H1 (cell line): Measurements from ENCODE around the gene SMIM17. TPM values are rescaled to one million over a fixed set of nuclear protein-coding genes. Genes with fewer than 3 reads are reported as not detected.

ENCODE experiments used
- CTCF ChIA-PET: fragments of 300-600 bp; sonication (Branson Sonifier 250); formaldehyde crosslinking; loops from one replicate; lab custom pipeline; 2021; ENCODE audit not compliant: partially characterized antibody; lab: Charles Lee
- POLR2A ChIA-PET: fragments of 300-600 bp; sonication (Branson Sonifier 250); formaldehyde crosslinking; loops from one replicate; lab custom pipeline; 2021; ENCODE audit warnings: inconsistent platforms; ENCODE audit not compliant: partially characterized antibody; lab: Charles Lee
- DNase-seq, 2 experiments: peaks; one replicate each; pipeline versions ENCODE4 v3.0.0 to v3.0.0-alpha.2; 2010 to 2022; ENCODE audit warnings: low spot score in 2 of 2, low read depth in 1 of 2, mixed read lengths in 1 of 2
- FAIRE-seq: peaks from 2 replicates; lab custom pipeline; 2011; peaks lifted over from hg19 to GRCh38; lab: Jason Lieb, UNC
- H2AFZ ChIP-seq: 2 replicates; pipeline ENCODE4 v1.8.1; 2012; ENCODE audit warnings: low read length, inconsistent platforms
- H2AK5ac ChIP-seq: 2 replicates; pipeline ENCODE4 v1.6.1; 2013; ENCODE audit warnings: low read depth, low read length
- H2BK120ac ChIP-seq: replicated peaks from 2 replicates; pipeline ENCODE3; 2013; ENCODE audit warnings: low read depth, low read length, inconsistent platforms
- H2BK12ac ChIP-seq: 2 replicates; pipeline ENCODE4 v1.6.1; 2013; ENCODE audit warnings: low read depth, low read length
- H2BK15ac ChIP-seq: 2 replicates; pipeline ENCODE4 v1.6.1; 2013; ENCODE audit warnings: low read length
- H2BK20ac ChIP-seq: 2 replicates; pipeline ENCODE4 v1.6.1; 2013; ENCODE audit warnings: low read length
- H2BK5ac ChIP-seq: 2 replicates; pipeline ENCODE4 v1.6.1; 2013; ENCODE audit warnings: low read depth, low read length
- H3K14ac ChIP-seq: 2 replicates; pipeline ENCODE4 v1.6.1; 2013; ENCODE audit warnings: inconsistent platforms; ENCODE audit not compliant: insufficient read length
- H3K18ac ChIP-seq: 2 replicates; pipeline ENCODE4 v1.6.1; 2013; ENCODE audit warnings: low read length; ENCODE audit errors: extremely low read depth
- H3K23ac ChIP-seq: 2 replicates; pipeline ENCODE4 v1.6.1; 2013; ENCODE audit warnings: inconsistent platforms; ENCODE audit not compliant: insufficient read length
- H3K23me2 ChIP-seq: 2 replicates; pipeline ENCODE4 v1.6.1; 2013; ENCODE audit warnings: low read depth, low read length
- H3K27ac ChIP-seq: 2 replicates; pipeline ENCODE4 v1.6.1; 2011; ENCODE audit warnings: low read depth, low read length, inconsistent platforms
- H3K27me3 ChIP-seq, 4 experiments: replicated peaks in 1 of 4; 1 replicate in 1 of 4; 2 replicates in 3 of 4; pipeline versions ENCODE4 v1.6.1 to v1.8.1; 2011 to 2013; ENCODE audit warnings: low read length in 3 of 4, mild to moderate bottlenecking in 3 of 4, inconsistent platforms in 2 of 4, mixed read lengths in 2 of 4, moderate library complexity in 1 of 4; ENCODE audit not compliant: control insufficient read depth in 3 of 4, insufficient read depth in 3 of 4; ENCODE audit errors: extremely low read depth in 1 of 4
- H3K36me3 ChIP-seq, 4 experiments: 2 replicates each; pipeline versions ENCODE4 v1.6.1 to v1.8.1; 2011 to 2013; ENCODE audit warnings: mild to moderate bottlenecking in 4 of 4, low read length in 3 of 4, moderate library complexity in 2 of 4, control low read depth in 1 of 4, inconsistent platforms in 1 of 4; ENCODE audit not compliant: insufficient read depth in 4 of 4, control insufficient read depth in 2 of 4
- H3K4ac ChIP-seq: replicated peaks from 2 replicates; pipeline ENCODE3; 2013; ENCODE audit warnings: low read length, low read depth, mixed read lengths, inconsistent platforms; ENCODE audit not compliant: insufficient read length
- H3K4me1 ChIP-seq, 4 experiments: replicated peaks in 1 of 4; 1 replicate in 1 of 4; 2 replicates in 3 of 4; pipeline versions ENCODE4 v1.6.1 to v1.8.1; 2011 to 2013; ENCODE audit warnings: low read length in 3 of 4, inconsistent platforms in 2 of 4, mixed read lengths in 1 of 4; ENCODE audit not compliant: insufficient read depth in 4 of 4, control insufficient read depth in 3 of 4
- H3K4me2 ChIP-seq, 2 experiments: 2 replicates each; pipeline versions ENCODE4 v1.6.1 to v1.8.1; 2011 to 2013; ENCODE audit warnings: low read depth in 2 of 2, low read length in 2 of 2, control low read depth in 1 of 2, inconsistent platforms in 1 of 2, mild to moderate bottlenecking in 1 of 2; ENCODE audit not compliant: insufficient read depth in 1 of 2
- H3K4me3 ChIP-seq, 4 experiments: fragments of 200-600, 300-600 bp in 1 of 4; sonication (generic), shearing (Covaris generic), sonication (Bioruptor Twin) in 1 of 4; 2 replicates each; pipeline versions ENCODE4 v1.5.1 to v1.8.1; 2011 to 2016; ENCODE audit warnings: low read length in 4 of 4, low read depth in 3 of 4, control low read depth in 2 of 4, inconsistent platforms in 2 of 4, mild to moderate bottlenecking in 2 of 4, mixed read lengths in 1 of 4, moderate library complexity in 1 of 4; ENCODE audit not compliant: insufficient read depth in 2 of 4; ENCODE audit errors: extremely low read depth in 1 of 4
- H3K56ac ChIP-seq: replicated peaks from 2 replicates; pipeline ENCODE3; 2013; ENCODE audit warnings: low read depth, mild to moderate bottlenecking, mixed read lengths, low read length, inconsistent platforms; ENCODE audit not compliant: insufficient read length
- H3K79me1 ChIP-seq: 2 replicates; pipeline ENCODE4 v1.6.1; 2013; ENCODE audit warnings: low read depth, low read length, control low read depth
- H3K79me2 ChIP-seq, 2 experiments: 2 replicates each; pipeline versions ENCODE4 v1.6.1 to v1.8.1; 2012 to 2013; ENCODE audit warnings: low read length in 2 of 2, mild to moderate bottlenecking in 2 of 2, inconsistent platforms in 1 of 2; ENCODE audit not compliant: insufficient read depth in 2 of 2, control insufficient read depth in 1 of 2
- H3K9ac ChIP-seq, 4 experiments: replicated peaks in 1 of 4; 1 replicate in 1 of 4; 2 replicates in 3 of 4; pipeline versions ENCODE4 v1.6.1 to v1.8.1; 2011 to 2013; ENCODE audit warnings: low read depth in 3 of 4, low read length in 3 of 4, control low read depth in 2 of 4, mild to moderate bottlenecking in 2 of 4, moderate library complexity in 2 of 4, inconsistent platforms in 1 of 4; ENCODE audit errors: extremely low read depth in 1 of 4
- H3K9me3 ChIP-seq, 2 experiments: 2 replicates each; pipeline versions ENCODE4 v1.6.1 to v1.8.1; 2012 to 2013; ENCODE audit warnings: mild to moderate bottlenecking in 2 of 2, moderate library complexity in 2 of 2, control low read depth in 1 of 2, inconsistent platforms in 1 of 2, low read depth in 1 of 2, low read length in 1 of 2, mixed read lengths in 1 of 2; ENCODE audit not compliant: insufficient read depth in 2 of 2
- H4K20me1 ChIP-seq, 2 experiments: replicated peaks in 1 of 2; 2 replicates each; pipeline versions ENCODE3 to v1.8.1; 2011 to 2013; ENCODE audit warnings: inconsistent platforms in 2 of 2, low read length in 2 of 2, mild to moderate bottlenecking in 1 of 2; ENCODE audit not compliant: insufficient read depth in 2 of 2, control insufficient read depth in 1 of 2
- H4K5ac ChIP-seq: 2 replicates; pipeline ENCODE4 v1.6.1; 2013; ENCODE audit warnings: low read length, low read depth, mixed read lengths, inconsistent platforms; ENCODE audit not compliant: insufficient read length
- H4K8ac ChIP-seq: 2 replicates; pipeline ENCODE4 v1.8.0; 2013; ENCODE audit warnings: mild to moderate bottlenecking, moderate library complexity, low read length, inconsistent platforms; ENCODE audit not compliant: insufficient read depth; ENCODE audit errors: extremely low read depth
- H4K91ac ChIP-seq: replicated peaks from 2 replicates; pipeline ENCODE3; 2013; ENCODE audit warnings: low read length, mixed read lengths, inconsistent platforms; ENCODE audit not compliant: insufficient read length
- CBX5 ChIP-seq: fragments of 300-800, 300-1000 bp; sonication (generic); IDR thresholded peaks from 2 replicates; pipeline ENCODE4 v1.7.1; 2016; ENCODE audit warnings: antibody characterized with exemption, low read length, low read depth
- CBX8 ChIP-seq: fragments of 300-800, 300-1000 bp; sonication (generic); IDR thresholded peaks from 2 replicates; pipeline ENCODE4 v1.7.1; 2016; ENCODE audit warnings: low read depth, low read length, borderline replicate concordance
- EP300 ChIP-seq, 2 experiments: IDR thresholded peaks; 1 replicate in 1 of 2; 2 replicates in 1 of 2; pipeline ENCODE4 v1.6.1; 2011 to 2012; ENCODE audit warnings: low read depth in 2 of 2, low read length in 2 of 2, mild to moderate bottlenecking in 2 of 2, borderline replicate concordance in 1 of 2, inconsistent platforms in 1 of 2, moderate library complexity in 1 of 2
- KDM4A ChIP-seq: IDR thresholded peaks from one replicate; pipeline ENCODE4 v1.7.1; 2012; ENCODE audit warnings: low read depth, mild to moderate bottlenecking, moderate library complexity, low read length, inconsistent platforms; ENCODE audit not compliant: severe bottlenecking
- KDM5A ChIP-seq: fragments of 200-600 bp; IDR thresholded peaks from 2 replicates; pipeline ENCODE4 v1.7.1; 2012; ENCODE audit warnings: mild to moderate bottlenecking, low read length, inconsistent platforms, mixed read lengths
- SAP30 ChIP-seq: fragments of 300-600 bp; sonication (generic); IDR thresholded peaks from 2 replicates; pipeline ENCODE4 v1.7.1; 2012; ENCODE audit warnings: low read length, moderate library complexity, mild to moderate bottlenecking, inconsistent platforms; ENCODE audit not compliant: insufficient read depth, insufficient replicate concordance
- WGBS, 2 experiments: shearing (Covaris generic) in 1 of 2; methylation state at CpG; one replicate each; pipeline versions ENCODE4 v1.1.6 to v1.1.7; 2013 to 2015; ENCODE audit warnings: low lambda C conversion rate in 2 of 2, mixed read lengths in 2 of 2, inconsistent platforms in 1 of 2, low coverage in 1 of 2, missing lambda C conversion rate in 1 of 2; ENCODE audit not compliant: insufficient replicate concordance in 2 of 2, insufficient coverage in 1 of 2, insufficient read length in 1 of 2; ENCODE audit errors: extremely low coverage in 1 of 2, missing lambda C conversion rate in 1 of 2; 5-methylcytosine and 5-hydroxymethylcytosine counted together
- polyA plus RNA-seq, 7 experiments: library from polyadenylated mRNA; depleted of rRNA in 3 of 7; stranded (reverse) in 5 of 7; unstranded in 2 of 7; fragments of >200 nt in 5 of 7; fragments of 200-250 nt in 2 of 7; gene quantifications; 1 replicate in 5 of 7; 2 replicates in 1 of 7; 4 replicates in 1 of 7; pipeline versions ENCODE4 v1.2.1 to v1.2.3, GENCODE V29; 2011 to 2013; ENCODE audit warnings: missing spikeins in 2 of 7, mixed read lengths in 2 of 7
- total RNA-seq: library from RNA; stranded (reverse); fragmentation: NEBNext Ultra II Directional; extraction: Animal tissue kit (Norgen Biotek cat#: 25700); gene quantifications from 2 replicates; pipeline ENCODE4 v1.2.1, GENCODE V29; 2021

The SMIM17 gene
- total and polyA plus RNA-seq, 2 of the 8 experiments (the other 6 are each of a cell fraction or from before 2014, with no cell fraction given), result 0.06 TPM; not detected in 1

- H2BK15ac ChIP-seq, result no peak overlapping the region
- no peaks in the 10 kb centered on the region for H3K79me2 ChIP-seq
- H3K4me3 ChIP-seq, result no peak overlapping the region
- 78% methylated on average over 3 of the region's 3 CpGs; no CpG with 5 or more reads in 1 of the 2 experiments for WGBS, 2 experiments
- H2AK5ac ChIP-seq, result no peak overlapping the region
- H3K14ac ChIP-seq, result no peak overlapping the region
- ChIA-PET POLR2A (no interaction called here), CTCF (no interaction called here)
- no peaks in the 10 kb centered on the region for H3K23me2 ChIP-seq
- no peak overlapping the region for H2BK120ac ChIP-seq
- no peak overlapping the region for H3K56ac ChIP-seq
- H3K27me3 ChIP-seq, result no peaks in the 10 kb centered on the region
- no peak overlapping the region for H2AFZ ChIP-seq
- no peak overlapping the region for H4K91ac ChIP-seq
- H3K27ac ChIP-seq, result no peak overlapping the region
- no peak overlapping the region for H2BK20ac ChIP-seq
- H3K9ac ChIP-seq, result no peak overlapping the region
- no peaks in the 10 kb centered on the region for H3K4me1 ChIP-seq
- no peak overlapping the region for H4K8ac ChIP-seq
- TF ChIP-seq KDM5A, result no peak
- no peak for TF ChIP-seq KDM4A
- TF ChIP-seq CBX5, result no peak
- TF ChIP-seq SAP30, result no peak
- no peak for TF ChIP-seq CBX8
- TF ChIP-seq EP300 (IDR thresholded peaks at IDR 0.05; ENCODE audit: borderline replicate concordance in 1 of 2, low read depth in 2 of 2, low read length in 2 of 2), result no peak
- no peak overlapping the region for H4K5ac ChIP-seq
- no peak overlapping the region for H3K23ac ChIP-seq
- H3K9me3 ChIP-seq, result peaks cover 58 to 78% of the 10 kb centered on the region in 2 experiments
- DNase-seq (no peak), FAIRE-seq (no peak)
- no peaks in the 10 kb centered on the region for H3K36me3 ChIP-seq
- no peak overlapping the region for H3K4ac ChIP-seq
- H2BK12ac ChIP-seq, result no peak overlapping the region
- H3K4me2 ChIP-seq, result no peak overlapping the region
- no peak overlapping the region for H3K18ac ChIP-seq
- H4K20me1 ChIP-seq, result no peaks in the 10 kb centered on the region
- no peaks in the 10 kb centered on the region for H3K79me1 ChIP-seq
- no peak overlapping the region for H2BK5ac ChIP-seq
Measured at GRCh38 chr19:56654151-56654550, 11.2 kb downstream of the SMIM17 start.
